GM19468 (cell line): ENCODE data around the gene SLC16A1.
"Not testable (repeated sequence)": the region's sequence is repeated elsewhere in the genome, so short reads cannot be mapped to it uniquely, and the experiment has no call there.

Experiments used
- ATAC-seq: cut with Tn5 transposase; IDR thresholded peaks from one replicate; pipeline ENCODE4 v1.9.1; 2021; ENCODE audit warnings: mild to moderate bottlenecking, moderate library complexity, moderate number of reproducible peaks; ENCODE audit not compliant: unreplicated experiment; ENCODE audit errors: extremely low read depth

The SLC16A1 gene, protein sequence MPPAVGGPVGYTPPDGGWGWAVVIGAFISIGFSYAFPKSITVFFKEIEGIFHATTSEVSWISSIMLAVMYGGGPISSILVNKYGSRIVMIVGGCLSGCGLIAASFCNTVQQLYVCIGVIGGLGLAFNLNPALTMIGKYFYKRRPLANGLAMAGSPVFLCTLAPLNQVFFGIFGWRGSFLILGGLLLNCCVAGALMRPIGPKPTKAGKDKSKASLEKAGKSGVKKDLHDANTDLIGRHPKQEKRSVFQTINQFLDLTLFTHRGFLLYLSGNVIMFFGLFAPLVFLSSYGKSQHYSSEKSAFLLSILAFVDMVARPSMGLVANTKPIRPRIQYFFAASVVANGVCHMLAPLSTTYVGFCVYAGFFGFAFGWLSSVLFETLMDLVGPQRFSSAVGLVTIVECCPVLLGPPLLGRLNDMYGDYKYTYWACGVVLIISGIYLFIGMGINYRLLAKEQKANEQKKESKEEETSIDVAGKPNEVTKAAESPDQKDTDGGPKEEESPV

DNA sequence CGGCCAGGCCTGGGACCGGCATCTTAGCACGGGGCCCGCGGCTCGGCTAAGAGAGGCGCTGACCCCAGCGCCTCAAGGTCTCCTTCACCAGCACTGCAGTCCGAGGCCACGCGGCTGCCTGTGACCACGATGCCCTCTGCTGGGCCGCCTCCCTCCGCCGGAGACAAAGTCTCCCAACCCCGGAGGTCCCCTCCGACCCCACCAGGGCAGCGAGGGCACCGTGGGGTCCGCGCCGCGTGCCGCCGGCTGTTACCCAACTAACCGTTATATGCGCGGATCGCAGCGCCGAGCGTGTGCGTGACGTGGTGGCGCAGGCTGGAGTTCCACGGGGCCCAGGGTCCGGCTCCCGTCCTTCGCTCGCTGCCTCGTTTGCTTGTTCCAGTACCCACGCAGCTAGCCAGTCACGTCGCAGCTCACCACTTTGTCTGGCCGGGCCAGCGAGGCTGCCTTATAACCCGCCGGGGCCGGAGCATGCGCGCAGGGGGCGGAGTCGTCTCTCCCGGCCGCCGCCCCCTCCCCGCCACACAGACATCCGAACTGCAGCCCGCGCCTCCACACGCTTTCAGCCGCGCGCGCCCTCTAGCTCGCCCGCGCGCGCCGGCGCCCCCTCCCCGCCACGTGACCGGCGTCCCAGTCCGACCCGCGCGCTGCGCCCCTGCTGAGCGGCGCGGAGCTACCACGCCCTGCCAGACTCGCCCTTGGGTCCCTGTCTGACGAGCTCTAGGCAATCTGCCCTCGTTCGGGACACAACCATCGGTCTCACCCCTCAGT is at the start of gene SLC16A1:
SLC16A1 (minus strand) TSS at position 424 of the 771 bp plus-strand sequence. CDS start 26,888 bp downstream, outside the sequence.
- ATAC-seq, result peak; percentile 52

DNA sequence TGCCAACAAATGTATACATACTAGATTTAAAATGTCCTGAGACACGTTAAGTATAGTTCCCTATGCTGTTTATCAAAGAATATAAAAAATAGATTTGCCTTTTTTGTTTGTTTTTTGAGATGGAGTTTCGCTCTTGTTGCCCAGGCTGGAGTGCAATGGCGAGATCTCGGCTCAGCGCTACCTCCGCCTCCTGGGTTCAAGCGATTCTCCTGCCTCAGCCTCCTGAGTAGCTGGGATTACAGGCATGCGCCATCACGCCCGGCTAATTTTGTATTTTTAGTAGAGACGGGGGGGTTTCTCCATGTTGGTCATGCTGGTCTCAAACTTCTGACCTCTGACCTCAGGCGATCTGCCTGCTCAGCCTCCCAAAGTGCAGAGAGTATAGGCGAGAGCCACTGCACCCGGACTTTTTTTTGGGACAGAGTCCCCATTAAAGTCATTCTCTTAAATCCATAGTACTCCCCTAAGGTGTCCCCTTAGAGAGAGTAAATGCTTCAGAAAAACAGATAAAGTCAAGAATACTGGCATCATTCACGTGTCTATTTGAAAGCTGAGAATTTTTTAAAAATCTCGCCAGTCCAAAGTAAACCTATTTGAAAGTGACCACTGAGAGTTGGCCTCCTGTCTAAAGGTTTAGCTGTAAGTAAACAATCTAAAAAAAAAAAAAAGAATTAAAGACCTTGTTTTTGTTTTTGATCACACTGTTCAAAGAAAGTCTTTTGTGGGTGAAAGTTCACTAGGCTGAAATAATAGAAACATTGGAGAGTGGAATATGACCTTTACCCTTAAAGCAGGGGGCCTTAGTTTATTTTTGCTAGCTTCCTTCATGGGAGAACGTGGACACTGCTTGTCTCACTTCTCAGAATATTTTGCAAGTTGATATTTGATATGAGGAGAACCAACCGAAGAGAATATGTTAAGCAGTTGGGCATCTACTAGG is 48.0 kb upstream of the SLC16A1 start:
- no peak for ATAC-seq

DNA sequence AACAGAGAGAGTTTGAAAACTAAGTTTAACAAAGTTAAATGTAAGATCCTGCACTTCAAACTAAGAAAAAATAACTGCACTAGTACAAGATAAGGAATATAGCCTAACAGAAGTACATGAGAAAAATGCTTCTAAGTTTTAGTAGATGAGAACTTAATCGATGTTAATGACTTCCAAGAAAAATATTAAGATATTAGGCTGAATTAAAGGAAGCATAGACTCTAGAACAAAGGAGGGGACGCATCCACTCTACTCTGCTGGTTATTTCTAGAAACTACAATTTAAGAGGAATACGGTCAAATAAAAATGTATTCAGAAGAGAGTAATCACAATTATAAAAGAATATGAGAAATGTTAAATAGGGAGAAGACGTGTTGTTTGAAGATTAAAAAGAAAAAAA is 46.3 kb upstream of the SLC16A1 start:
- no peak for ATAC-seq

GRCh38 chr1:112998592-112999235 is 42.7 kb upstream of the SLC16A1 start:
- no peak for ATAC-seq

DNA sequence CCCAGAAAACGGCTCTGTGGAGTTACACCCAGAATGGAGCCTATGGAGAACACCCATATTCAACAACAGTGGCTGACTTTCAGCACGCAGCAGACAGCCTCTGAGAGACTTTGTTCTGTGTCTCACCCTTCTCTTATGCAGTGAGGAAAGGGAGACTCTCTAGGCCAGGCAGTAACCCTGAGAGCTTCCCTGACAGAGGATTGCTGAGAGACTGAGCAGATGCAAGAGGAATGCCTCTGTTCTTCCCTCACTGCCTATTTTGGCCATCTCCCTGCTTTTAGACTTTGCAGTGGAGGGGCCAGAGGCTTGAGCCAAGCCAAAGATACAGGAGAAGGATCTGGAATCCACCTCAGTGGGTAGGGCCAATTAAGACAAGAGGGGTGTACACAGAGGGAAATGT is 41.8 kb upstream of the SLC16A1 start:
- ATAC-seq, result no peak

DNA sequence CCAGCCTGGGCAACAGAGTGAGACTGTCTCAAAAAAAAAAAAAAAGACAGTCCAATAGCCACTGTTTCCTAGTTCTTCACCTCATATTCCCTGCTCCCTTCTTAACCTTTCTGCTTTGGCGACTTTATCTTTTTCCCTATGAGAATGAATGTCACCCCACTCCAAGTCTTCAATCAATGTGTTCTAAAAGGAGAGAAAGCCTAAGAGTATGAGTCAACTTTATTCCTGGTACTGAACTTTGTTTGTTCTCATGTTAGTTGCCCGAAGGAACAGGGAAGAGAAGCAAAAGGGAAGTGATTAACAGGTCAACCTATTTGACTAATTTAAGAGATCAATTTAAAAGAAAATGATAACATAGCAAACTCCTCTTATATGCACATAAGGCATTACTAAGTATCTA is 39.9 kb upstream of the SLC16A1 start:
- no peak for ATAC-seq

DNA sequence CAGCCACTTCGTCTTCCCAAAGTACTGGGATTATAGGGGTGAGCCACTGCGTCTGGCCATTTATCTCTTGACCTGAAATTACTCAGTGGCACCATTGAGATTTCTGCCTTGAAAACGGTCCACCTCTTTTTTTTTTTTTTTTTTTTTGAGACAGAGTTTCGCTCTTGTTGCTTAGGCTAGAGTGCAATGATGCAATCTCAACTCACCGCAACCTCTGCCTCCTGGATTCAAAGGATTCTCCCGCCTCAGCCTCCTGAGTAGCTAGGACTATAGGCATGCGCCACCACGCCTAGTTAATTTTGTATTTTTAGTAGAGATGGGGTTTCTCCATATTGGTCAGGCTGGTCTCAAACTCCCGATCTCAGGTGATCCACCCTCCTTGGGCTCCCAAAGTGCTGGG is 39.0 kb upstream of the SLC16A1 start:
- ATAC-seq, result not testable (repeated sequence)

- ATAC-seq, result no peak
Observed at GRCh38 chr1:112992780-112993179, 36.8 kb upstream of the SLC16A1 start.

- no peak for ATAC-seq
Observed at GRCh38 chr1:112991402-112992120, 35.6 kb upstream of the SLC16A1 start.

GRCh38 chr1:112990271-112990670 is 34.3 kb upstream of the SLC16A1 start:
- ATAC-seq, result no peak

- ATAC-seq, result no peak
Observed at GRCh38 chr1:112988367-112988766, 32.4 kb upstream of the SLC16A1 start.

GRCh38 chr1:112985123-112985522 is 29.1 kb upstream of the SLC16A1 start:
- no peak for ATAC-seq

DNA sequence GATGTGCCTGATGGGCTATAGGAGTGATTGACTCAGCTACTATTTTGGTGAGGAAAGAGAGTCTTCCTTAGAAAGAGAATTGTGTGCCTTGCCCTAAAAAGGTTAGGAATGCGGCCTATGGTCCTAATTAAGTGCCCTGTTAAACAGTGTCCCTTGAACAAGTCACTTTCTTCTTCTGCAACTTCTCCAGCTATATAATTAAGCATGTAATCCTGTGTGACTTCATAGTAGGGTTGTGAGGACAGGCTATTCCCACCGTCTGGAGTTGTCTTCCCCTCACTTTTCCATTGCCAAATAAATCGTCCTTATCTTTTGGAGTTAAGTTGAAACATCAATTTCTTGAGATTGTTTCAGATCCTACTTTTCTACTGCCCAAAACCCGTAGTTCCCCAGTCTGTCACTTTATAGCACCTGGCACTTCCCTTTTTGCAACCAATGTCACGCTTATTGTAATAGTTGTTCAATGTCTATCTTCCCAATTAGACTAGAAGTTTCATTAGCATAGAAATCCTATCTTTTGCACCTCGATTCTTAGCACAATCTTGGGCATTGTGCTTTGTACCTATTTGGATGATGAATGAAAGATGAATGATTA is 27.6 kb upstream of the SLC16A1 start:
- ATAC-seq, result no peak

DNA sequence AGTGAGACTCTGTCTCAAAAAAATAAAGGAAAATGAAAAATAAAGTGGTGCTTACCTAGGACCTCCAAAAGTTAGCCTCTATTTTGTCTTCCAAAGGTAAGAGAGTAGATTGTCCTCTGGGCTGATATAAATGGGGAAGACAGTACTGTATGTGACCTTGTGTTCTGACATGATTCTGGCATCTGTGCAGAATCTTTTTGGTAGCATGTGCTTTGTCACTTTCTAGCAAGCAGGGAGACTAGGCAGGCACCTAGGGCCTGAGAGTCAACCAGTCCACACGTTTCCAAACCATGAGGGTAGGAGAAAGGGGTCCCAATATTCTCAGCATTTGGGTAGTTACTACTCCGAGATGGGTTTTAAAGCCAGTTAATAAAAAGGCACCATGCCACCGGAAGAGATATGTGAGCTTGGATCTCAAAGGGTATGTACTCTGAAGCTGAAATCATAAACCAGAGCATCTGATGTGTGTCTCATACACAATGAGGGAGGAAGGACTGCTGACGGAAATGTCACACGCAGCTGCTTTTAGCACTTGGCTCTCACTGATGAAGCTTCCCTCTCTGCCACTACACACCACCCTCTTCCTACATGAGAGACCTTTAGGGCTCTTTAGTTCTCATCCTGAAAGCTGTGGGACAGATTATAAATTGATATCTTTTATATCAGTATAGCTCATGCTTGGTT is 27.0 kb upstream of the SLC16A1 start:
- ATAC-seq, result no peak

- no peak for ATAC-seq
Observed at GRCh38 chr1:112982328-112982727, 26.3 kb upstream of the SLC16A1 start.

- ATAC-seq, result not testable (repeated sequence)
Observed at GRCh38 chr1:112981834-112982233, 25.8 kb upstream of the SLC16A1 start.

GRCh38 chr1:112981426-112981825 is 25.4 kb upstream of the SLC16A1 start:
- no peak for ATAC-seq

- no peak for ATAC-seq
Observed at GRCh38 chr1:112975336-112975735, 19.3 kb upstream of the SLC16A1 start.
